ENCODE results near the gene SEPTIN5.

SEPTIN5 gene

DNA sequence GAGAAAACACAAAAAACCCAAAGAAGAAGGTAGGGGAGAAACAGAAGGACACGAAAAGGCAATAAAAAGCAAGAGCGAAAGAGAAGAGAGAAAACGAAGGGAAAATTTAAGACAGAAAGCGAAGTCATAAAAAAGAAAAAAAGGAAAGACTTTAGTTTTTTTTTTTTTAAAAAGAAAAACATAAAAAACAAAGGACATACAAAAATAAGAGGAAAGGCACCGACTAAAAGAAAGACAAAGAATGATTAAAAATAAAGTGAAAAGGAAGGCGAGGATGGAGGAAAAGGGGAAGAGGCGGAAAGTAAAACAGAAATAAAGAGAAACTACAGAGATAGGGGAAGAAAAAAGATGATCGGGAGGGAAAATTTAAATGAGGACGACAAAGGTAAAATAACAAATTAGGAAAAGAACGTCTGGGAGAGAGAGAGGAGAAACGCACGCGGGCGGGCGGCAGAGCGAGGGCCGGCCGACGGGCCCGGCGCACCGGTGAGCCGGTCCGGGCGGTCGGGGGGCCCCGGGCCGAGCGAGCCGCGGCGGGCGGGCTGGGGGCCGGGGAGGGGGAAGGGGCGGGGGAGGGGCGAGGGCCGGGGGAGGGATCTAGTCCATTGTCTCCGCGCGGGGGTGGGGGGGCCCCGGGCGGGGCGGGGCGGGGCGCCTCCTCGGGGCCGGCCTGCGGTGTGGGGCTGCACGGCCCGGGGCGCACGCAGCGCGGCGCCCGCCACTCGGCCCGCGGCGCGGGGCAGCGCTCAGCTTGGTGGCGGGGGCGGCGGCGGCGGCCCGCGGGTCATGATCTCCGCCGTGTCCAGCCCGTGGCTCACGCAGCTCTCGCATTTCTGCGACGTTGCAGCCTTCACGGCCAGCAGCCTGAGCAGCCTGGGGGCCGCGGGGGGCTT is 46.0 kb downstream of the SEPTIN5 start, which contains the start of gene TBX1:
TSS of gene TBX1 (plus strand) at position 721 of the 893 bp plus-strand sequence. CDS start at position 787, 66 bp downstream.
- TF ChIP-seq, protein P1, sequence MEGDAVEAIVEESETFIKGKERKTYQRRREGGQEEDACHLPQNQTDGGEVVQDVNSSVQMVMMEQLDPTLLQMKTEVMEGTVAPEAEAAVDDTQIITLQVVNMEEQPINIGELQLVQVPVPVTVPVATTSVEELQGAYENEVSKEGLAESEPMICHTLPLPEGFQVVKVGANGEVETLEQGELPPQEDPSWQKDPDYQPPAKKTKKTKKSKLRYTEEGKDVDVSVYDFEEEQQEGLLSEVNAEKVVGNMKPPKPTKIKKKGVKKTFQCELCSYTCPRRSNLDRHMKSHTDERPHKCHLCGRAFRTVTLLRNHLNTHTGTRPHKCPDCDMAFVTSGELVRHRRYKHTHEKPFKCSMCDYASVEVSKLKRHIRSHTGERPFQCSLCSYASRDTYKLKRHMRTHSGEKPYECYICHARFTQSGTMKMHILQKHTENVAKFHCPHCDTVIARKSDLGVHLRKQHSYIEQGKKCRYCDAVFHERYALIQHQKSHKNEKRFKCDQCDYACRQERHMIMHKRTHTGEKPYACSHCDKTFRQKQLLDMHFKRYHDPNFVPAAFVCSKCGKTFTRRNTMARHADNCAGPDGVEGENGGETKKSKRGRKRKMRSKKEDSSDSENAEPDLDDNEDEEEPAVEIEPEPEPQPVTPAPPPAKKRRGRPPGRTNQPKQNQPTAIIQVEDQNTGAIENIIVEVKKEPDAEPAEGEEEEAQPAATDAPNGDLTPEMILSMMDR (IDR thresholded peaks at IDR 0.05; ENCODE audit: low read depth, low read length) = no peak
- no peak for DNase-seq (ENCODE audit: extremely low read depth, low read depth)

DNA sequence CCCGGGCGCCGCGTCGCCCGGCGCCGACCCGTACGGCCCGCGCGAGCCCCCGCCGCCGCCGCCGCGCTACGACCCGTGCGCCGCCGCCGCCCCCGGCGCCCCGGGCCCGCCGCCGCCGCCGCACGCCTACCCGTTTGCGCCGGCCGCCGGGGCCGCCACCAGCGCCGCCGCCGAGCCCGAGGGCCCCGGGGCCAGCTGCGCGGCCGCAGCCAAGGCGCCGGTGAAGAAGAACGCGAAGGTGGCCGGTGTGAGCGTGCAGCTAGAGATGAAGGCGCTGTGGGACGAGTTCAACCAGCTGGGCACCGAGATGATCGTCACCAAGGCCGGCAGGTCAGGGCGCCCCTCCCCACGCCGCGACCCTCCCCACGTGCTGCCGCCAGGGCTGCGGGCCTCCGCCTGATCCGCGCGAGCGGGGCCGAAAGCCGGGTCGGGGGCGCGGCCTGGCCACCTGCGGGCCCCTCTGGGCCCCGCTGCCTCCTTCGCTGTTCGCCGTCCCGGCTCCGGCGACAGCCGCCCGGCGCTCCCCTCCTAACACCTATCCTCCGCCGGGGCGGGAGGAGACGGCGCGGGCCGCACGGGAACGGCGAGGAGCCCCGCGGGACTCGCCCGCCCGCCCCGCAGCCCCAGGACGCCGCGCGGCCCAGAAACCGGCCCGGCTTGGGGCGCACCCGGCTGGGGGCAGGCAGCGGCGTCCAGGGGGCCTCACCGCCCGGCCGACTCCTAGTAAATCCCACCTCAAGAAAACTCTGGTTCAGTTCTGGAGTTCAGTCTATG is 46.8 kb downstream of the SEPTIN5 start:
- TF ChIP-seq, protein P1 (IDR thresholded peaks at IDR 0.05; ENCODE audit: low read depth, low read length) = no peak
- no peak for DNase-seq (ENCODE audit: extremely low read depth, low read depth)

DNA sequence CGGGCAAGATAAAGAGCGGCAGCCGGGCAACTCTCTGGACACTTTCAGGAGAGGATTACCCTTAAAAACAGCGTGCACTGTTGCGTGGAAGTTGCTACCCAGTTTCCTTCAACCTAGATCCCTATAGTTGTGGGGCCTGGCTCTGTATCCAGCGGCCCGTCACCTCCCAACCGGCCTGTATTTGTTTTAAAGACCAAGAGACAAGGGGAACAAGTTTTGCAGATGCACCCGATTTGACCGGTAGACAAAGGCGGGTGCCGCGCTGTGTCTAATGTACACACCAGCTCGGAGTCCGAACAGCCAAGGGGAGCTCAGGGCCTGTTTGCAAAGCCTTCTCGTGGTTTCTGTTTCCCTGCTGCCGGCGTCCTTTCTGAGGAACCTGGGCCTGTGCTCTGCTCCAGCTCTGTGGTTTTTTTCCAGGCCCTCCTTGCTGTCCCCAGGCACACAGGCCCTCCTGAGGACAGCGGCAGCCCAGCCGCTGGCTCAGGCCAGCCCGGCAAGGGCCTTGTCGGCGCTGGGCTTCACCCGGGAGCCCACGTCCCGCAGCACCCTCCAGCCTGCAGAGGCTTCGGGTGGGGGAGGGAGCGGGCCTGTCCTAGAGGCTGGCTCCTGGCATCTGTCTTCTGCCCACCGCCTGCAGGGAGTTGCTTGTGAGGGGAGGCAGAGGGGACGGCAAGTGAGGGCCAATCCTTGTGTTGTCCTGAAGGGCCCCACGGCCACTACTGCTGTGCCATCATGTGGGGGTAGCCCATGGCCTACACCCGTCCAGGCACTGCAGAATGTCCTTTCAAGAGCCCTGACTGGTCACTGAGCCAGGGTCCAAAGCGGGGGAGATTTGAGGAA is 47.6 kb downstream of the SEPTIN5 start:
- TF ChIP-seq, protein P1 (IDR thresholded peaks at IDR 0.05; ENCODE audit: low read depth, low read length) = no peak
- no peak for DNase-seq (ENCODE audit: extremely low read depth, low read depth)

DNA sequence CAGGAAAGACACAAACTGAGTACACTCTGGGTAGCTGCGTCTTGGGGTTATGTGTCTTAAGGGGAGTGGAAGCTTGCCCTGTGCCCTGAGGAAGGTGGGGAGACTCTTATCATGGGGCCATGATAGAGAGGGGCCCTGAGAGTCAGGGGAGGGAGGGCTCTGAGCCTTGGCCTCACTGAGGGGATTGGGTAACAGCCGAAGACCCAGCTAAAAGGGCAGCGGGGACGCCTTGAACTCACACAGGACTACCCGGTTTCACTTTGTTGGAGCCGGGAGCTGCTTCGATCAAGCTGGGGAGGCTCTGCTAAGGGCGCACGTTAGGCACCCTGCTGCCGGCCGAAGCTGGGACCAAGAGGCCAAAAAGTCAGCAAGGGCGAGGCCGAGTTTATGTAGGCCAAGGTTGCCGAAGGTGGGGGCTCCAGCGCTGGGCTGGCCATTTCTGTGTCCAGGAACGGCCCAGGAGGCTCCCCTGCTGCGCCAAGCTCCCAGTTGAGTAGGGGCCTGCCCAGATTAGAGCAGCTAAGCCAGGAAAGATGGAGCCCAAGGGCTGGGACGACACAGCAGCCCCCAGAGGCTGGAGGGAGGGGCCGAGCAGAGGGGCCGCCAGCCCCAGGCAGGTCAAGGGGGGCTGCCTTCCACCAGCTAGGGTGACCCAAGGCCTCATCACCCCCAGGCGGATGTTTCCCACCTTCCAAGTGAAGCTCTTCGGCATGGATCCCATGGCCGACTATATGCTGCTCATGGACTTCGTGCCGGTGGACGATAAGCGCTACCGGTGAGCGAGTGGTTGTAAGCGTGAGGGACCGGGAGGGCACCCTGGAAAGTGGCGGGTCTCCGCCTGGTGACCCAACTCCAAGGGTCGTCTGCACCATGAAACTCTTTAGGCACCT is 48.5 kb downstream of the SEPTIN5 start:
- TF ChIP-seq, protein P1 (IDR thresholded peaks at IDR 0.05; ENCODE audit: low read depth, low read length) = no peak
- DNase-seq (ENCODE audit: extremely low read depth, low read depth) = no peak

DNA sequence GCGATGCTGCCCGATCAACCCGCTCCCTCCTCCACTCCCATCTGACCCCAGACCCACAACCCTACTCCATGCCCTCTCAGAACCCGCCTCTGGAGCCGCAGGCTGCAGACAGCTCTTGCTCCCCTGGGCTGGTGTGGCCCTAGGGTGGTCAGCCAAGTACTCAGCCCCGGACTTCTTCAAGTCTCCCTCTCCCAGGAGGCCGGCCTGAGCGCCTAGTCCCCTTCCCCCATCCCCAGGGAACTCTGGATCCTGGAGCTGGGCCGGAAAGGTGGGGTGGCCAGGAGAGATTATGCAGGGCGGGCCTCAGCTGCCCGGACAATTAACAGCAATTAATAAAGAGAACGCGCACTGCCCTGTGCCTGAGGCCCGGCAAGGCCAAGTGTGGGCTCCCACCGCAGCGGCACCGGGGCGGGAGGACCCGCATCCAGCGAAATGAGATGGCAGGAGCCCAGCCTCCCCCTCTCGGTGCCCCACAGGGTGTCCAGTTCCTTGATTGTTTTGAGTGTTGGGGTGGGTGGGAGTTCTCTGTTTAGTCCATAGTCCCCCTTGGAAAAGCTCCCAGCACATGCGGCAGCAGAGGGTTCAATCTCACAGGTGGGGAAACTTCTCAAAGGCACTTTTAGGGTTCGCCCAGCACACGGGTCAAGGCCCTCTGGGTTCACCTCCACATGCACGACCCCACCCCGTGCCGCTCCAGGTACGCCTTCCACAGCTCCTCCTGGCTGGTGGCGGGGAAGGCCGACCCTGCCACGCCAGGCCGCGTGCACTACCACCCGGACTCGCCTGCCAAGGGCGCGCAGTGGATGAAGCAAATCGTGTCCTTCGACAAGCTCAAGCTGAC is 49.4 kb downstream of the SEPTIN5 start:
- no peak for DNase-seq (ENCODE audit: extremely low read depth, low read depth)
- TF ChIP-seq, protein P1 (IDR thresholded peaks at IDR 0.05; ENCODE audit: low read depth, low read length) = no peak

DNA sequence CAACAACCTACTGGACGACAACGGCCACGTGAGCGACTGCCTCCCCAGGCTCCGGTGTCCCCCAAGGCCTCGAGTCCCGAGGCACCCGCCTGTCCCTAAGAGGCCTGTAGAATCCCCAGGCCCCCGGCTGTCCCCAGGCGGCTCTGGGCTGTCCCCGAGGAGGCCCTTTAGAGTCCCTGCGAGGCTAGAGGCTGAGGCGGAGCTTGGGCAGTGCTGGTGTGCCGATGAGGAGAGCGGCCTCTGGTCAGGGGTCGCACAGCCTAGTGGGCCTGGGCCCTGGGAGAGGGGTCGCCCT is 49.9 kb downstream of the SEPTIN5 start:
- TF ChIP-seq, protein P1 (IDR thresholded peaks at IDR 0.05; ENCODE audit: low read depth, low read length) = no peak
- DNase-seq (ENCODE audit: extremely low read depth, low read depth) = no peak
